ENCODE data around the gene RNASE11. TPM values are rescaled to one million over a fixed set of nuclear protein-coding genes. Genes with fewer than 3 reads are reported as not detected.

Gene RNASE11
- total and polyA plus RNA-seq, 10 of the 15 experiments (the other 5 are each of a cell fraction or from before 2014, with no cell fraction given) = not detected

DNA sequence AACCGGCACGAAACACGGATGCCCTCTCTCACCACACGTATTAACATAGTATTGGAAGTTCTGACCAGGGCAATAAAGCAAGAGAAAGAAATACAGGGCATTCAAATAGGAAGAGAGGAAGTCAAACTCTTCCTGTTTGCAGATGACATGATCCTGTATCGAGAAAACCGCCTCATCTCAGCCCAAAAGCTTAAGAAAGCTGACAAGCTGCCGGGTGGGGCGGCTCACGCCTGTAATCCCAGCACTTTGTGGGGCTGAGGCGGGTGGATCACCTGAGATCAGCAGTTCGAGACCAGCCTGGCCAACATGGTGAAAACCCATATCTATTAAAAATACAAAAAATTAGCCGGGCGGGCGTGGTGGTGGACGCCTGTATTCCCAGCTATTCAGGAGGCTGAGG, 36.0 kb upstream of the RNASE11 start:
- H2AFZ ChIP-seq (ENCODE audit: control insufficient read depth, low read depth, low read length) = peak overlapping the region; percentile 52; the same call in 1 of the 2 replicates
- ChIA-PET POLR2A (interaction anchor here (1.6 kb wide), 1 partner anchor 41 kb away, joined by 4 read pairs; no protein-coding TSS in a partner anchor), SMC1A (ENCODE audit: uncharacterized antibody, unreplicated experiment) (interaction anchor here (1.0 to 3.7 kb wide), 3 partner anchors 14 to 58 kb away, joined by 4 to 26 read pairs (median 4); no protein-coding TSS in a partner anchor), CTCF (interaction anchor here (0.6 to 3.6 kb wide), 6 partner anchors 10 to 162 kb away, joined by 3 to 21 read pairs (median 4); no protein-coding TSS in a partner anchor), RAD21 (ENCODE audit: unreplicated experiment) (interaction anchor here (2.7 to 2.9 kb wide), 3 partner anchors 11 to 60 kb away, joined by 11 to 17 read pairs (median 13); partner anchors contain the start of gene RNASE4)
- FAIRE-seq = peak; percentile 73
- peak overlapping the region; percentile 97 for H3K4me2 ChIP-seq (ENCODE audit: control insufficient read depth, insufficient read depth)
- in situ Hi-C loops (cut with MboI) = no loop called here
- no peaks in the 10 kb centered on the region for H4K20me1 ChIP-seq (ENCODE audit: control insufficient read depth, insufficient read depth)
- DNase-seq (ENCODE audit: low read depth, low spot score) = no peak
- H3K27ac ChIP-seq (ENCODE audit: control insufficient read depth, insufficient read depth) = no peak overlapping the region
- WGBS (ENCODE audit: insufficient coverage, insufficient replicate concordance, low lambda C conversion rate, missing lambda C conversion rate) = 9% methylated on average over 15 of the region's 15 CpGs
- TF ChIP-seq ZNF217 (IDR thresholded peaks at IDR 0.05) = 0 out of 2 replicates have a peak, but pooled peaks have one; percentile 47
- no peak for TF ChIP-seq JUND (IDR thresholded peaks at IDR 0.05; ENCODE audit: low read depth, low read length)
- TF ChIP-seq, protein P1, sequence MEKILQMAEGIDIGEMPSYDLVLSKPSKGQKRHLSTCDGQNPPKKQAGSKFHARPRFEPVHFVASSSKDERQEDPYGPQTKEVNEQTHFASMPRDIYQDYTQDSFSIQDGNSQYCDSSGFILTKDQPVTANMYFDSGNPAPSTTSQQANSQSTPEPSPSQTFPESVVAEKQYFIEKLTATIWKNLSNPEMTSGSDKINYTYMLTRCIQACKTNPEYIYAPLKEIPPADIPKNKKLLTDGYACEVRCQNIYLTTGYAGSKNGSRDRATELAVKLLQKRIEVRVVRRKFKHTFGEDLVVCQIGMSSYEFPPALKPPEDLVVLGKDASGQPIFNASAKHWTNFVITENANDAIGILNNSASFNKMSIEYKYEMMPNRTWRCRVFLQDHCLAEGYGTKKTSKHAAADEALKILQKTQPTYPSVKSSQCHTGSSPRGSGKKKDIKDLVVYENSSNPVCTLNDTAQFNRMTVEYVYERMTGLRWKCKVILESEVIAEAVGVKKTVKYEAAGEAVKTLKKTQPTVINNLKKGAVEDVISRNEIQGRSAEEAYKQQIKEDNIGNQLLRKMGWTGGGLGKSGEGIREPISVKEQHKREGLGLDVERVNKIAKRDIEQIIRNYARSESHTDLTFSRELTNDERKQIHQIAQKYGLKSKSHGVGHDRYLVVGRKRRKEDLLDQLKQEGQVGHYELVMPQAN (conservative IDR thresholded peaks at IDR 0.05) = 0 out of 2 replicates have a peak, but pooled peaks have one; percentile 27
- H3K36me3 ChIP-seq (ENCODE audit: control insufficient read depth in 2 of 2, insufficient read depth in 2 of 2, low read length in 1 of 2) = no peaks in the 10 kb centered on the region
- no peaks in the 10 kb centered on the region for H3K9me3 ChIP-seq (replicated peaks; ENCODE audit: control insufficient read depth, insufficient read depth, low read length)
- peak; percentile 34 for ATAC-seq
- H3K79me2 ChIP-seq (ENCODE audit: control insufficient read depth, insufficient read depth, low read length) = no peaks in the 10 kb centered on the region
- H3K9ac ChIP-seq (ENCODE audit: control insufficient read depth, insufficient read depth, low read length) = no peak overlapping the region
- H3K27me3 ChIP-seq (replicated peaks in 1 of 2; ENCODE audit: control insufficient read depth in 2 of 2, insufficient read depth in 2 of 2, low read length in 1 of 2) = peaks cover 0 to 2% of the 10 kb centered on the region in 2 experiments; a peak in 2 of 4 replicates
- BruUV-seq (replicated peaks) = no TSS peak
- H3K4me1 ChIP-seq (ENCODE audit: control insufficient read depth, insufficient read depth, low read length) = peaks cover 24% of the 10 kb centered on the region
- H3K4me3 ChIP-seq = peak overlapping the region; percentile 72; the same call in 1 of the 2 replicates
- intact Hi-C loops (cut with micrococcal nuclease; ENCODE audit: unreplicated experiment) = no loop called here
